ENCODE results near the gene SCG2. TPM values are rescaled to one million over a fixed set of nuclear protein-coding genes. Genes with fewer than 3 reads are reported as not detected.
"Not testable (repeated sequence)": the region's sequence is repeated elsewhere in the genome, so short reads cannot be mapped to it uniquely, and the experiment has no call there.

Gene SCG2
- total RNA-seq, 1 donor from 2014 or later: 138 TPM

DNA sequence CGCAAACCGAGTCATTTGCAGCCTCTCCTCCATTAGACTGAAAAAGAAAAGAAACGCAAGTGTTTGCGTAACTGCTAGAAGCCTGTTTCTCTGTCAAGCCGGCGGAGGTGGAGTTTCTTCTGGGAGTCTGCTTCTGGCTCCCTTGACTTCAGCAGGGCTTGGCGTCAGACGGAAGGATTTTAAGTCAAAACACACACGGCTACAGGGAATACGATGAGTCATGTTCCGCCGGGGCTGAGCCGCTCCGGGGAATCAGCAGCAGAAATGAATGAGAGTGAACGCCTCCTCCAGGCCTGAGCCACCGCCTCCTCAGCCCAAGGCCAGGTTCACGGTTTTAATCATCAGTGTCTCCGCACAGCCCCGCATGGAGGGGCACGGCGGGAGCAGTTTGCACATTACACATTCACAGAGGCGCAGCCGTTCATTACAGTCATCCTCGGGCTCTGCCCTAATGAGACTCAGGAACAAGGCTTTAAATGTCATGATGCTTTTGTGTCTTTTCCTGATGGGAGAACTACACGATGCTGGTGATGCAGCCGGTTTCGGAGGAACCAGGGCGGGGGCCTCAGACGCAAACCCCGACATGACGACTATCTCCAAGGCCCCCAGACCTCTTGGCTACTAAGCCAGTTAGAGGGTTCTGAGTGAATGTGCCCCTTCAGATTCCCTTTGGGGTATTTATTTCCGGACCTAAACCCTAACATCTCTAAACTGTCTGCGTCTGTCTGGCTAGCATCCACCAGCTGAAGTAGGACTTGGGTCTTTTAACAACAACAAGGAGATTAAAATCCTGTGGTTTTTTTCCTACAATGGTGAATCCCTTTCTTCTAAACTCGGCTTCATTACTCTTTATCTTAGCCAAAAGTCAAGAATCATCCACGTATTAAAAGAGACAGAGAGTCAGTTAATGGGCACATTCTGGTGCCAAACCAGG lies 11.1 kb upstream of the SCG2 start:
- DNase-seq (ENCODE audit: low spot score in 2 of 2) (peak; percentile 36 to 78), FAIRE-seq (no peak)

DNA sequence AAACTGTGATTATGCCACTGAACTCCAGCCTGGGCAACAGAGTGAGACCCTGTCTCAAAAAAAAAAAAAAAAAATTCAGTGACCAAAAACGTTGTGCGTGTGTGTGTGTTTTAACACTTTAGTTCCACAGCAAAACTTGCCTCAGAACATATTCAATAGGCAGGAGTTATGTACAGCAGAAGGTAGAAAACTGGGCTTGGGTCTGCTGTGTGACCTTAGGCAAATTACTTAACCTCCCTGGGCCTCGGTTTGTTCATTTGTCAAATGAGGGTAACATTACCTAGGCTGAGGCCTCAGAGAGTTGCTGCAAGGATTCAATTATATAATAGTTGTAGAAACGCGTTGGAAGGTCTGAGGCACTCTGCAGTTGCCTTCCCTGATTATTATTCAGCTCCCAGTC lies 10.3 kb upstream of the SCG2 start:
- FAIRE-seq: no peak

DNA sequence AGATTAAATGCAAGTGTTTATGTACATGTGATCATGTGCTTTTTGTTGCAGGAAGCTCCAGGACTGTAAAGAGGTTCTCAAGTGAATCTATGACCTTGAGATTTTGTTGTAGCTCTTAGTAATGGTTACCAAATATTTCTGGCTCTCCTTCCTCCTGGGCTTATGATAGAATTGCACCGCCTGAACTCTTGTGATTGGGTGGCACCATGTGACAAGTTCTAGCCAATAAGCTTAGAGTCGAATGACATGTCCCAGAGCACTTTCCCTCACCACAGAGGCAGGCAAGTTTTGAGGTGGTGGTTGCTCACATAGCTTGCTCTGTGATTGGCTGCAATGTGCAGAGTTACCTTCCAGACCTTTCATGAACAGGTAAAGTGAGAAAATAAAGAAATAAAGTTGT lies 8.9 kb upstream of the SCG2 start:
- no peak for FAIRE-seq
- no peak for DNase-seq (ENCODE audit: low spot score in 2 of 2)

More for the DNA sequence above, 10.3 kb upstream of the SCG2 start:
- no peak for DNase-seq (ENCODE audit: low spot score in 2 of 2)

DNA sequence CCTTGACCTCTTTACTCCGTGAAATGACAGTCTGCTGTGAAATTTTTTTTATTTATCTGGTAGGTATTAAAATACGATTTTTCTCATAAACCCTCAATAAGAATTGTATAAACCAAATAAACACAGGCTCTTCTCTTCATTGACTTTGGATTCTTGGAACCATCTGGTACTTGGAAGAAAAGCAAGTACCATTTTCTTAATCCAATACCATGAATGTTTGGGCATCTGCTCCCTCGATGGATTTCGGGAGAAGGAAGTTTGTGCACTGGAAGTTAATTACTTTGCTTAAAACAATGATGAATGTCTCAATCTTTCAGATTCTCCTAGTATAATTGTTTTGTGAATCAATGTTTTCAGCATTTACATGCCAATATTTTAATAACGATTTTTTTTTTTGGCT lies 5.3 kb upstream of the SCG2 start:
- no peak for FAIRE-seq
- DNase-seq (ENCODE audit: low spot score in 2 of 2): no peak

DNA sequence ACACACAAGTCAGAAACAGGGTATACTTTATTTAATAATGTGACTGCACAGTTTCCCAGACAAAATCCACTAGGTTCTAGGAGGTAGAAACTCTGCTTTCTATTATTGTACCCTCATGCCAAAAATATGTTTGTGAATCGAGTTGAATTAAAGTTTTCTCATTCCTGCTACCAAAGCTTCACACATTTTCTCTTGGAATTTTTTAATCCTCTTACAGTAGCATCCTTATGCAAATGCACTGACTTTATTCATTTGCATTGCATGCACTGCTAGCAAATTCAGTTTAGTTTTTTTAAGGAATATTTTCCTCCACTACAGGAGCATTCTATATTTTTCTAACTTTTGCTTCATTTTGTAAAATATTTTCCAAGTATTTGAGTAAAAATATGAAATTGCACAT lies 4.8 kb upstream of the SCG2 start:
- FAIRE-seq: no peak
- no peak for DNase-seq (ENCODE audit: low spot score in 2 of 2)

DNA sequence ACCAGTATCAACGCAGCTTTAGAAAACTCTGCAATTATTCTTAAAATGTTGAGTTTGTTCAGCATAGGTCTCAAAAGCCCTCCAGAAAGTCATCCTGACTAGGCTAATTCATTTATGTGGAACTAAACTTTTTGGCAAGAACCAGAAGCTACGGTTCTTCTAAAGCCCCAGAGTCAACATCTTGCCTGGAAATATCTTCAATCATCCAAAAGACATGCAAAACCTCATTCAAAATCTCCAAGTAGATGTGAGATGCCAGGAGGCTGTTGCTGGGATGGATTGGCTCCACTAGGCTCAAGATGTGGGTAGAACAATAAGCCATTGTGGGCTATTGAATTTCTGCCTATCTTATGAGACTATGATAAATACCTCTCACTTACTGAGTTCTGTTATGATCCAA lies 2.1 kb upstream of the SCG2 start:
- DNase-seq (ENCODE audit: low spot score in 2 of 2): no peak

DNA sequence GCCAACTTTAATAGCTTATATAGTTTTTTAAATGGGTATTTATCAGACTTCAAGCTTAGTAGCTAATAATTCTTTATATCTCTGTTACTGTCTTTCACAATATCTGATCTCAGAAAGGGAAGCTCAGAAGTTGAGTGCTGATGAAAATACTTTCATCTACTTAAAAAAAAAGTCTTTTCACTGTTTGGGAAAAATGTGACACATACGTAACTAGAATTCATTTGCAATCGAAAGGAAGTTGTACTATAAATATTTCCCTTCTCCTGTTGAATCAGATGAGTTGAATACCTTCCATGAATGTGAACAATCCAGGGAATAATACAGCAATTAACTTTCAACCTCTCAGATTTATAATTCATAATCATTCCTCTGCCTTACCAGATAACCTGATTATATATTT lies 811 bp upstream of the SCG2 start:
- no peak for FAIRE-seq
- DNase-seq (ENCODE audit: low spot score in 2 of 2): no peak

More for the DNA sequence above, 2.1 kb upstream of the SCG2 start:
- FAIRE-seq: no peak

DNA sequence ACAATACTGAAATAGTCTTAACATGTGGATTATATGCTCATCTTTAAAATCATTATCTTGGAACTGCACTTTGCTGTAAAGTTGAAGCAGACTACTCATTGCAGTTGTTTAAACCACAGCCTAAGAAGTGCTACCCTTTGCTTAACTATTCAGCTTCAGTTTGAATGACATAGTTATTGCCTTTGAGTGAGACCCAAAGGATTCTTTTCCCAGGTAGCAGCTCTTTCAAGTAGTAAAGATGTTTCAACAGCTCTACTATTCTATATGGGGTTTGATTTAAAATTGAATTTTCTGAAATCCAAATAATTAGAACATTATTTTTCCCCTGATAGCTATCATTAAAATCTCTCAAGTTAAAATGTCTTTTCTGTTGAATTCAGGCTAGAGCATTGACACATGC lies 1.1 kb downstream of the SCG2 start:
- DNase-seq (ENCODE audit: low spot score in 2 of 2): no peak

DNA sequence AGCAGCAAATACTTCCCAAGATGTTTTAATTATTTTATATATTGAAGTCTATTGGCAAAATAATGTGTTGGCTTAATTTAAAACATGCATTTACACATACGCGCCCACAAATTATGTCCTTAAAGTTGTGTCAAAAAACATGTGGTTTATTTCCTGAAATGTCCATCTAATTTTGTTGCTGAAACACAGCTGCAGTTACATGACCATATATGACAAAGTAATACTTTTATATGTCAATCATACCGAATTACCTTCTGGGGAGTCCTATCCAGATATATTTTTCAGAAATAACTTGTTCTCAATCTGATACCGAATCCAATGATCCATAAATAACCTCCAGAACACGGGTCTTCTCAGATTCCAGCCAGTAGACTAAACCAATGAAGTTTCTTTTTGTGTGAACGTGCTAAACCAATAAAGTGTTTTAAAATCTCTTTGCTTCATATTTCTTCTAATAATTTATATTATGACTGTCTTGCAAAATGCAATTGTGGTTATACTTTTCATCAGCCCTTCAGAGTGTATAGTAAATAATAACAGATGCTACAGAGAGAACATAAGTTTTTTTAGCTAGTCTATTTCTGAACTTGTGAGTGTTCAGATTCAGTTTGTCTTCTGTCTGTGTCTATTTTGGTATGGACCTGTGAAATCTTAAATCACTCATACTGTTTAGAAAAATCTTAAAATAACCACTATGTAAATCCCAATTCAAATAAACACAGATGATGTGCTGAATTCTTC lies 2.4 kb downstream of the SCG2 start:
- FAIRE-seq: no peak
- DNase-seq (ENCODE audit: low spot score in 2 of 2): no peak

More for the DNA sequence above, 1.1 kb downstream of the SCG2 start:
- FAIRE-seq: no peak

DNA sequence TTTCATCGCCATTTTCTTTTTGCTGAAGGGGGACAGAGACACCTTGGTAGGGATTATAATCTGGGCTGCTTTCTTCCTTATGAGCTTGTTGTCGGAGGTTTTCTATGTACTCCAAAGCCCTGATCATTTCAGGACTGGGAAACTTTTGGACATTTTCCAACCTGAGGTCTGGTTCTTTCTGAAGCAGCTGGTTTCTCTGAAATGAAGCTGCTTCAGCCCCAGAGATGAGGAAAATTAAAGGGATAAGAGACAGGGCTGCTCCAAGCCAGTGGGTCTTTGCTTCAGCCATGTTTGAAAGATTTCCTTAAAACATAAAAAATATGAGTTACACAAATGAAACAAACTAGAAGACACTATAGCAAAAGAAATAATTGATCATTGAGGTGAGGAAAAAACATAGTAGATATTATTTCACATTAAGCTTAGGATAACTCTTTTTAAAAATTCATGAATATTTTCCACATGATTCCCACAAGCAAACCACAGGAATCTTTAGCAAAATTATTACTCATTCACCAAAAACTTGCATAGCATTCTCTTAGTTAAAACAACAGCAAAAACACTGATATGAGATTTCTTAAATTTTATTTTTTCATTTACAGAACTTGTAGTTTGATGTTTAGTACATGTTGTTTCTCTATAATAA lies 3.0 kb downstream of the SCG2 start:
- DNase-seq (ENCODE audit: low spot score in 2 of 2) (no peak), FAIRE-seq (no peak)

DNA sequence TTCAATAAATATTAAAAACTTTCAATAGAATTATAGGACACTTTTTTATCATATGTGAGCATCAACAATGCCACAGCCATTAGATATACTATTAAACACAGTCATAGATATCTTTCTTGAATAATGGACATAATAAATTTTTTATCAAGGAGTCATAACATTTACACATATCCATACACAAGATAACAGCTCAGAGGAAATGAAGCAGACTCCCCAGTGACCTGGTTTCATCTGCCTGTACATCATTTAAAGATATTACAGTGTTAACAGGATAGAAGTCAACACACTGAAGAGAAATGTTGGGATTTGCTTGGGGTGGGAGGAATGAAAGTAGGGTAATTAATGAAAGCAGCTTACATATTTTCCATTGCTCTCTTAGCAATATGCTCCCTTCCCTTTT lies 5.1 kb downstream of the SCG2 start:
- no peak for FAIRE-seq
- DNase-seq (ENCODE audit: low spot score in 2 of 2): no peak

DNA sequence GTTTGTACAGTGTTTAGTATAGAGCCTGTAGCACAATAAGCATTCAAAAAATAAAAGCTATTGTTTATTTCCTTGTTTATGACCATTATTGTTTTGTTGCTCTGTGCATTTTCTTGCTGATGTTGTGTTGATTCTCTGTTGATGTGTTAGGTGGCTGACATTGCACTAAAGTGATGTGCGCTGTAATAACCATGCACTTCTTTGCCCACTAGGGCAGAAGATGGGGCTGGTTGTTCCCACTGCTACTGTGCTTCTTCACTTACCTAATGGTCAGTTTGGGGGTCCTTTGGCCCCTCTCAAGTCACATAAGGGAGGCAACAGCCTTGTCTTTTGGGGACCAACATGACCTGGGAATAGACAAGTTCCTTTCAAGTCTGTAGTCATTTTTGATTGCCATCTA lies 6.0 kb downstream of the SCG2 start:
- FAIRE-seq (no peak), DNase-seq (ENCODE audit: low spot score in 2 of 2) (no peak)

DNA sequence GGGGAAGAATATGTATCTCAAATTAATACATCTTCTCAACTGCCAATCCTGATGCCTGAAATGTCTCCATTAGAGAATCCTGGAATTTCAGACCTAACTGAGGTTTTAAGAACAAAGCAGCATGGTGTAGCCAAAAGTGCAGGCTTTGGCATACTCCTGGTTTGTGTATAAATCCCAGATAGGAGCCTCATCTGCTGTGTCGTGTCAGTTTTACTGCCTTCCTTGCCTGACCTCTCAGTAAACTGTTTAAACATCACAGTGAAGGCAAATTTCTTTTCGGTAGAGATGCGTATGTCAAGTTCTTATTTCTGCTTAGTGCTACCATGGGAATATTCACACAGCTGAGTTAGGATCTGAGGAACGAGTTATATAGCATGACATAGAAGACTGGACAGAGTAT lies 7.3 kb downstream of the SCG2 start:
- no peak for DNase-seq (ENCODE audit: low spot score in 2 of 2)
- no peak for FAIRE-seq

DNA sequence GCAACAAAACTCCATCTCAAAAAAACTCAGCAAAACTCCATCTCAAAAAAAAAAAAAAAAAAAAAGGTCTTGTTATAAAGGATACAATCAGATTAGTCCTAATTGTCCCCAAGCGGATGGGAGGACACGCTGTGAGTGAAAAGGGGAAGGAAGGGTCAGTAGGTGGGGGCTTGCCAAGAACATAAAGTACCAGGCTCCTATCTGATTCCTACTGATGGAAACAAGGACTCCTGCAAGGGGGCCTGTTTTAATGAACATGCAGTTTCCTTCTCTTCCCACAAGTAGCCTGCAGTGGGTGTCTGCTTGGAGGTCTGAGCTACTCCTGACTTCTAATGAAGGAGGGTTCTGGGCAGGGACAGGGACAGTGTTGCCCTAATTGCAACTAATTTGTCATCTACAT lies 7.9 kb downstream of the SCG2 start:
- FAIRE-seq: no peak

DNA sequence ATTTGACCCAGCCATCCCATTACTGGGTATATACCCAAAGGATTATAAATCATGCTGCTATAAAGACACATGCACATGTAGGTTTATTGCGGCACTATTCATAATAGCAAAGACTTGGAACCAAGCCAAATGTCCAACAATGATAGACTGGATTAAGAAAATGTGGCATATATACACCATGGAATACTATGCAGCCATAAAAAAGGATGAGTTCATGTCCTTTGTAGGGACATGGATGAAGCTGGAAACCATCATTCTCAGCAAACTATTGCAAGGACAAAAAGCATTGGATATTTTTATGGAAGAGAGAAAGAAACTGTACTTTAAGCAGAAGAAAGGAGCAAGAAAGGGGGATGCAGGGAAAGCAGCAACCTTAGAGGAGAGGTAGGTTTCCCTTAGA lies 9.5 kb downstream of the SCG2 start:
- not testable (repeated sequence) for DNase-seq (ENCODE audit: low spot score in 2 of 2); FAIRE-seq

More for the DNA sequence above, 7.9 kb downstream of the SCG2 start:
- DNase-seq (ENCODE audit: low spot score in 2 of 2): no peak

DNA sequence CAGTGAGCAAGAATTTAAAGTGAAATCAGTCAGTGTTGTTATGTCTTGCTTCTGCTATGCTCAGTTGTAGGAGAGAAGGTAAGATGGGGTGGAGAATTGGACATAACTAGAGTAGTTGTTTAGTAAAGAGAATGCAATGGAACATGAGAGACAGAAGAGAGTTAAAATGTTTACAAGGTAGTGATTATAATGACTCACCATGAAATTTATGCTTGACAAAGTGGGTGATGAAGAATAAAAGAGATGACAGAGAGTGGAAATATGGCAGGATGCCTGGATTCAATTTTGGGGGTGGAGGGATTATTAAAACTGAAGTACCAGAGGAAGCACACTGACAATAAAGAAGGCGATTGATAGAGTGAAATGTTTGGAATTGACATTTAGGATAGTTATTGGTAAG lies 10.6 kb downstream of the SCG2 start:
- FAIRE-seq: no peak

DNA sequence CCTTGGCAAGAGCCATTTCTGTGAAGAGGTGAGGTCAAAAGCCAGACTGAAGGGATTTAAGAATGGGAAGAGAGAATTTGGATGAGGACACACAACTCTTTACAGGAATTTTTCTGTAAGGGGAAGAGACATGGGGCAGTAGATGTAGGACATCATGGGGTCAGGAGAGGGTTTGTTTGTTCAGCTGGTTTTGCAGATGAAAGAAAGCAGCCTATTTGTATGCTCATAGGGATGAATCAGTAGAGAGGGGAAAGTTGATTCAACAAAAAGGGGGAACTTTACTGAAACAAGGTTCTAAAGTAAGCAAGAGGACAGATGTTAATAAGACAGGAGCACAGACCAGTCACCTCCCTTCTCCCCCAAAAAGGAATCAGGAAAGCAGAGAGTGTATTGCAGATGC lies 11.2 kb downstream of the SCG2 start:
- DNase-seq (ENCODE audit: low spot score in 2 of 2) (no peak), FAIRE-seq (no peak)

More for the DNA sequence above, 10.6 kb downstream of the SCG2 start:
- no peak for DNase-seq (ENCODE audit: low spot score in 2 of 2)

DNA sequence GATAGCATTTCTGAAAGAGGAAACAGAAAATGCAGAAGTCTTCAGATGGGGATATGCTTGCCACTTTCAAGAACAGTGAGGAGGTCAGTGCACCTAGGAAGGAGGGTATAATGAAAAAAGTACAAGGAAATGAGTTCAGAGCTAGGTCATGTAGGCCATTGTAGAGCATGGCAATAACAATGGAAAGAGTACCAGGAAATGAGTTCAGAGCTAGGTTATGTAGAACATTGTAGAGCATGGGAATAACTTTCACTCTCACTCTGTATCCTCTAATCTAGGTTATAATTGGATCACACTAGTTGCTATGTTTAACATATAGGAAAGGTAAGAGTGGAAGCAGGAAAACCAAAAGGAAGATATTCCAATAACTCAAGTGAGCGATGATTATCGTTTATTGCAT lies 12.3 kb downstream of the SCG2 start:
- FAIRE-seq: no peak
- DNase-seq (ENCODE audit: low spot score in 2 of 2): no peak

DNA sequence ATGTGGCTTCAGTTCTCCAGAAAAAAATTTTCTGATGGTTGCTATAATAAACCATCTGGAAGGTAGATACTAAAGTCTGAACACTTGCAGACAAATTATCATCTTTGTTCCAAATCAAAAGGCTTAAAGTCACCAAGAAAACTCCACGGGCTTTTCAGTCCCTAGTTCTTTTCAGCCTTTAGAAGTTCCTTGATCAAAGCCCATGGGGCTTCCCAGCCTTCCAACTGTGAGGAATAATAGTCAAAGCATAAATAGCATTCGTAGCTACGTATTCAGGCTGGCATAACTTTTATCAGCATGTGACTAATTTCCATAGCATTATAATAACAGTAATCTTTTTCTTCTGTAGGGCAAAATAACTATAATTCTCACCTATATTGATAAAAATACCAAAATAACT lies 13.9 kb downstream of the SCG2 start:
- DNase-seq (ENCODE audit: low spot score in 2 of 2) (no peak), FAIRE-seq (no peak)

DNA sequence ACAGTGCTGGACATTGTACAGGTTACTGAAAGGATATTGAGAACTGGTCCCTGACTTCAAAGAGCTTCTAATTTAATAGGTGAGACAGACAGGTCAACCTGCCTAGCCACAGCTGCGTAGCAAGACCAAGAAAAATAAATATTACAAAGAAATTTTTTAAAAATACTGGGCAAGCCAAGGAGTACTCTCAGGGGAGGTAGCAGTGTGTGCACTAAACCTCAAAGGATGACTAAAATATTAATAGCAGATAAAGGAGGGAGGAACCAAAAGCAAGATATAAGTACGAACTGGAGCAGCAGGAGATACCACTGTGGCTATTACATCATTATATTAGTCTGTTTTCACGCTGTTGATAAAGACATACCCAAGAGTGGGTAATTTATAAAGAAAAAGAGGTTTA lies 14.9 kb downstream of the SCG2 start:
- FAIRE-seq (no peak), DNase-seq (ENCODE audit: low spot score in 2 of 2) (no peak)

DNA sequence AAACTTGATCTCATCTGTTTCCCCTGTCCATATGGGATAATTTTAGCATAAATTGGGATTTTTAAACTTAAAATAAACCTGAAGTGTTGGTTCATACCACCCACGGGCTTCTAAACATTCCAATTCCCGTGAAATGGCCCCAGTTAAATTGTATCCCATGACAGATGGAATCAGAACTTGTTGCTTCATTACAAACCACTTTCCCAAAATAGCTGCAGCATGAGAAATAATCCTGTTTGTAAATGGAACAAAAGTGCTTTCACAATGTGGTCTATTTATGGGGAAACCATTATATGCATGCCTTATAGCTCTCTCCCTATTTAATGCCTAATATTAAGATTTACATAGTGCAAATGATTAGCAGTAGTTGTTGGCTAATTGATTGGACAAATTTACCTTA lies 15.9 kb downstream of the SCG2 start:
- DNase-seq (ENCODE audit: low spot score in 2 of 2) (no peak), FAIRE-seq (no peak)

All from frontal cortex (tissue), 4 donors.